ENCODE measurements around the gene BAG1.

The BAG1 gene

DNA sequence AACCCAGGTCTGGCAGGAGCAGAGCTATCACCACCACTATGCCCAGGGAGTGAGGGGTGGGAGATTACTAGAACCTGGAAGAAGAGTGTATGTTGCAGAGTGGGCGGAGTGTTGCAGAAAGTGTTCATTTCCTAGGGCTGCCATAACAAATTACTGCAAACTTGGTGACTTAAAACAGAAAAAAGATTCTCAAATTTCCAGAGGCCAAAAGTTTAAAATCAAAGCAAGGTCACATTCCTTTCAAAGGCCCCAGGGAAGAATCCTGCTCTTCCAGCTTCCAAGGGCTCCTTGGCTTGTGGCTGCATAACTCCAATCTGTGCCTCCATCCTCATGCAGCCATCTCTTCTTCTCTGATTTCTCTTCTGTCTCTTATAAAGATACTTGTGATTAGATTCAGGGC is 55.1 kb downstream of the BAG1 start:
- DNase-seq = no peak

DNA sequence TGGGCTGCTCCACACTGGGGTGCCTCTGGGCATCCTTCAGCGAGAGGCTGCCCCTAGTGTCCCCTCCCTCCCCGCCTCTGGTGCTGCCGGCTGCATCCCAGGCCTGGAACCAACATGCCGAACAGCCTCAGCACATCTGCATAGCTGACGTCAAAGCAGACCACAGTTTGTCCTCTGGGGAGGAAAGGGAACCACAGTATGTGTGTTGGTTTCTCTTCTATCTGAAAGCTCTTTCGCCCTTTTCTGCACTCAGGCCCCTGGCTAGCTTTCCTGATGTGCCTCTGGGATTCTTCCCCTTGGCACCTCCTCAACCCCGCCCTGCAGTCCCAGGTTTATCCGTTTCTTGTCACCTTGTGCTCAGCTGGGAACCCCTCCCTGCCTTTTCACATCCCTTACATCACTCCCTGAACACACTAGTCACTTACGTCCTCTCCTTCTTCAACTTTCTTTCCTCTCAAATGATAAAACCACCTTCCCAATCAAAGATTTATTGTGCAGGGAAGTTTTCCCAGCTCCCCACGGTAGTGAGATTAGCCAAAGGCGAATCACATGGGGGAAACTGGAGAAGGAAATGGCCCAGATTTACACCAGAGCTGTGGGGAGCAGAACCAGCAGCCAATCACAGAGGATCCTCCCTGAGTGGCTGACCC is 61.8 kb downstream of the BAG1 start:
- DNase-seq = peak in 2 of 5 donors; percentile 17 to 70

Measured in T-helper 1 cell (primary cell).